ENCODE results near the gene APOA5. TPM values are rescaled to one million over a fixed set of nuclear protein-coding genes. Genes with fewer than 3 reads are reported as not detected.
A peak's percentile ranks its signal among the peaks of the same experiment; 100 is the strongest.

The APOA5 gene
- total and polyA plus RNA-seq, 2 of the 13 experiments (the other 11 are each of a cell fraction or from before 2014, with no cell fraction given), result 44.0 to 49.1 TPM

DNA sequence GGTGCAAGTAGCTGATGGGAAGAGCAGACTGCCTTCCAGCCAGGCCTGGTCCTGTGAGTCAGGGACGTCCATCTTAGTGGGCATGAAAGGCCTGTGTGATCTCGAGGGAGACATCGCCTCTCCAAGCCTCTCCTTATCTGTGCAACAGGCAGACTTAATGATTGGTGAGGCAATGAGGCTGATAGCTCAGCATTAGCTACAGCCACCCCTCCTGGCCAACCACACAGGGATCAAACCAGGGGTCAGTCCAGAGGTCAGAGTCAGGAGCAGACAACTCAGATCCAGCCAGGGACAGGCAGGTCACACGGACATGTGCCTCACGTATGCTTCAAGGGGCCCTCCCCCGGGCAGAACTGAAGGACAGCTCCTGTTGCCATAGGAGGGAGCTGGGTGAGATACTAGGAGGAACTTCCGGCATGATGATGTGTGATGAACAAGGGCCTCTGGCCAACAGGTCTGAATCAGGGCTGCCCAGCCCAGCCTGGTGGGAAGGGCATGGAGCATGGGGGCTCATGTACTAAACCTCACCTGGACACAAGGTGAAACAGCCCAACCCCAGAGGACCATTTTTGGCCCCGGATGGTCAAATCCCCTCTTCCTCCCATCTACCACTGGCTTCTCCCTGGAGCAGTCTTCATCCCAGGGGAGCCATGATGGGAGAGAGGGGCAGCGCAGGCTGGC lies 35.2 kb upstream of the APOA5 start (continued):
- peak; percentile 70 for TF ChIP-seq POLR2G (IDR thresholded peaks at IDR 0.05; ENCODE audit: low read depth, low read length)
- TF ChIP-seq ETV6 (CRISPR knock-in tag; conservative IDR thresholded peaks at IDR 0.05), result no peak
- no peak for TF ChIP-seq RFXANK (CRISPR knock-in tag; IDR thresholded peaks at IDR 0.05)
- TF ChIP-seq ZMYM4 (CRISPR knock-in tag; IDR thresholded peaks at IDR 0.05), result peak; percentile 82
- TF ChIP-seq PCBP1 (IDR thresholded peaks at IDR 0.05; ENCODE audit: borderline replicate concordance, low read depth, low read length), result no peak
- TF ChIP-seq ZMYM3 (CRISPR knock-in tag; IDR thresholded peaks at IDR 0.05), result peak; percentile 100
- TF ChIP-seq, protein P1, sequence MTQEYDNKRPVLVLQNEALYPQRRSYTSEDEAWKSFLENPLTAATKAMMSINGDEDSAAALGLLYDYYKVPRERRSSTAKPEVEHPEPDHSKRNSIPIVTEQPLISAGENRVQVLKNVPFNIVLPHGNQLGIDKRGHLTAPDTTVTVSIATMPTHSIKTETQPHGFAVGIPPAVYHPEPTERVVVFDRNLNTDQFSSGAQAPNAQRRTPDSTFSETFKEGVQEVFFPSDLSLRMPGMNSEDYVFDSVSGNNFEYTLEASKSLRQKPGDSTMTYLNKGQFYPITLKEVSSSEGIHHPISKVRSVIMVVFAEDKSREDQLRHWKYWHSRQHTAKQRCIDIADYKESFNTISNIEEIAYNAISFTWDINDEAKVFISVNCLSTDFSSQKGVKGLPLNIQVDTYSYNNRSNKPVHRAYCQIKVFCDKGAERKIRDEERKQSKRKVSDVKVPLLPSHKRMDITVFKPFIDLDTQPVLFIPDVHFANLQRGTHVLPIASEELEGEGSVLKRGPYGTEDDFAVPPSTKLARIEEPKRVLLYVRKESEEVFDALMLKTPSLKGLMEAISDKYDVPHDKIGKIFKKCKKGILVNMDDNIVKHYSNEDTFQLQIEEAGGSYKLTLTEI (CRISPR knock-in tag; conservative IDR thresholded peaks at IDR 0.05), result no peak
- TF ChIP-seq ASH2L (IDR thresholded peaks at IDR 0.05; ENCODE audit: insufficient read length, low read depth, low read length), result peak; percentile 49
- TF ChIP-seq KDM5B (CRISPR knock-in tag; IDR thresholded peaks at IDR 0.05; ENCODE audit: borderline replicate concordance), result peak; percentile 88
- peak; percentile 80; the same call in 1 of the 2 replicates for TF ChIP-seq GATAD1 (CRISPR knock-in tag; IDR thresholded peaks at IDR 0.05)
- TF ChIP-seq ZNF563 (CRISPR knock-in tag; IDR thresholded peaks at IDR 0.05), result no peak
- TF ChIP-seq, protein P2, sequence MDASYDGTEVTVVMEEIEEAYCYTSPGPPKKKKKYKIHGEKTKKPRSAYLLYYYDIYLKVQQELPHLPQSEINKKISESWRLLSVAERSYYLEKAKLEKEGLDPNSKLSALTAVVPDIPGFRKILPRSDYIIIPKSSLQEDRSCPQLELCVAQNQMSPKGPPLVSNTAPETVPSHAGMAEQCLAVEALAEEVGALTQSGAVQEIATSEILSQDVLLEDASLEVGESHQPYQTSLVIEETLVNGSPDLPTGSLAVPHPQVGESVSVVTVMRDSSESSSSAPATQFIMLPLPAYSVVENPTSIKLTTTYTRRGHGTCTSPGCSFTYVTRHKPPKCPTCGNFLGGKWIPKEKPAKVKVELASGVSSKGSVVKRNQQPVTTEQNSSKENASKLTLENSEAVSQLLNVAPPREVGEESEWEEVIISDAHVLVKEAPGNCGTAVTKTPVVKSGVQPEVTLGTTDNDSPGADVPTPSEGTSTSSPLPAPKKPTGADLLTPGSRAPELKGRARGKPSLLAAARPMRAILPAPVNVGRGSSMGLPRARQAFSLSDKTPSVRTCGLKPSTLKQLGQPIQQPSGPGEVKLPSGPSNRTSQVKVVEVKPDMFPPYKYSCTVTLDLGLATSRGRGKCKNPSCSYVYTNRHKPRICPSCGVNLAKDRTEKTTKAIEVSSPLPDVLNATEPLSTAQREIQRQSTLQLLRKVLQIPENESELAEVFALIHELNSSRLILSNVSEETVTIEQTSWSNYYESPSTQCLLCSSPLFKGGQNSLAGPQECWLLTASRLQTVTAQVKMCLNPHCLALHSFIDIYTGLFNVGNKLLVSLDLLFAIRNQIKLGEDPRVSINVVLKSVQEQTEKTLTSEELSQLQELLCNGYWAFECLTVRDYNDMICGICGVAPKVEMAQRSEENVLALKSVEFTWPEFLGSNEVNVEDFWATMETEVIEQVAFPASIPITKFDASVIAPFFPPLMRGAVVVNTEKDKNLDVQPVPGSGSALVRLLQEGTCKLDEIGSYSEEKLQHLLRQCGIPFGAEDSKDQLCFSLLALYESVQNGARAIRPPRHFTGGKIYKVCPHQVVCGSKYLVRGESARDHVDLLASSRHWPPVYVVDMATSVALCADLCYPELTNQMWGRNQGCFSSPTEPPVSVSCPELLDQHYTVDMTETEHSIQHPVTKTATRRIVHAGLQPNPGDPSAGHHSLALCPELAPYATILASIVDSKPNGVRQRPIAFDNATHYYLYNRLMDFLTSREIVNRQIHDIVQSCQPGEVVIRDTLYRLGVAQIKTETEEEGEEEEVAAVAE (CRISPR knock-in tag; IDR thresholded peaks at IDR 0.05; ENCODE audit: borderline replicate concordance), result no peak
- peak; percentile 74; the same call in 1 of the 2 replicates for TF ChIP-seq ZBTB33 (CRISPR knock-in tag; IDR thresholded peaks at IDR 0.05)
- no peak for TF ChIP-seq THAP8 (CRISPR knock-in tag; IDR thresholded peaks at IDR 0.05; ENCODE audit: borderline replicate concordance)
- TF ChIP-seq IRX3 (CRISPR knock-in tag; IDR thresholded peaks at IDR 0.05; ENCODE audit: borderline replicate concordance, low read depth), result 0 out of 2 replicates have a peak, but pooled peaks have one; percentile 49
- TF ChIP-seq ZFY (CRISPR knock-in tag; IDR thresholded peaks at IDR 0.05), result peak; percentile 69
- TF ChIP-seq ZKSCAN8 (CRISPR knock-in tag; IDR thresholded peaks at IDR 0.05; ENCODE audit: borderline replicate concordance), result peak; percentile 61; the same call in 1 of the 2 replicates
- peak; percentile 35; the same call in 1 of the 2 replicates for TF ChIP-seq ATF3 (CRISPR knock-in tag; IDR thresholded peaks at IDR 0.05)
- TF ChIP-seq PAF1 (CRISPR knock-in tag; IDR thresholded peaks at IDR 0.05), result no peak
- TF ChIP-seq SOX5 (CRISPR knock-in tag; IDR thresholded peaks at IDR 0.05; ENCODE audit: borderline replicate concordance), result peak; percentile 80

Data from HepG2 (cell line).